ENCODE results near the gene NFKBIE. TPM values are rescaled to one million over a fixed set of nuclear protein-coding genes. Genes with fewer than 3 reads are reported as not detected.

The NFKBIE gene
- total and polyA plus RNA-seq, 2 of the 13 experiments (the other 11 are each of a cell fraction or from before 2014, with no cell fraction given): 6.7 to 14.5 TPM

GRCh38 chr6:44224965-44225305 is 40.4 kb downstream of the NFKBIE start (continued):
- TF ChIP-seq, protein P1, sequence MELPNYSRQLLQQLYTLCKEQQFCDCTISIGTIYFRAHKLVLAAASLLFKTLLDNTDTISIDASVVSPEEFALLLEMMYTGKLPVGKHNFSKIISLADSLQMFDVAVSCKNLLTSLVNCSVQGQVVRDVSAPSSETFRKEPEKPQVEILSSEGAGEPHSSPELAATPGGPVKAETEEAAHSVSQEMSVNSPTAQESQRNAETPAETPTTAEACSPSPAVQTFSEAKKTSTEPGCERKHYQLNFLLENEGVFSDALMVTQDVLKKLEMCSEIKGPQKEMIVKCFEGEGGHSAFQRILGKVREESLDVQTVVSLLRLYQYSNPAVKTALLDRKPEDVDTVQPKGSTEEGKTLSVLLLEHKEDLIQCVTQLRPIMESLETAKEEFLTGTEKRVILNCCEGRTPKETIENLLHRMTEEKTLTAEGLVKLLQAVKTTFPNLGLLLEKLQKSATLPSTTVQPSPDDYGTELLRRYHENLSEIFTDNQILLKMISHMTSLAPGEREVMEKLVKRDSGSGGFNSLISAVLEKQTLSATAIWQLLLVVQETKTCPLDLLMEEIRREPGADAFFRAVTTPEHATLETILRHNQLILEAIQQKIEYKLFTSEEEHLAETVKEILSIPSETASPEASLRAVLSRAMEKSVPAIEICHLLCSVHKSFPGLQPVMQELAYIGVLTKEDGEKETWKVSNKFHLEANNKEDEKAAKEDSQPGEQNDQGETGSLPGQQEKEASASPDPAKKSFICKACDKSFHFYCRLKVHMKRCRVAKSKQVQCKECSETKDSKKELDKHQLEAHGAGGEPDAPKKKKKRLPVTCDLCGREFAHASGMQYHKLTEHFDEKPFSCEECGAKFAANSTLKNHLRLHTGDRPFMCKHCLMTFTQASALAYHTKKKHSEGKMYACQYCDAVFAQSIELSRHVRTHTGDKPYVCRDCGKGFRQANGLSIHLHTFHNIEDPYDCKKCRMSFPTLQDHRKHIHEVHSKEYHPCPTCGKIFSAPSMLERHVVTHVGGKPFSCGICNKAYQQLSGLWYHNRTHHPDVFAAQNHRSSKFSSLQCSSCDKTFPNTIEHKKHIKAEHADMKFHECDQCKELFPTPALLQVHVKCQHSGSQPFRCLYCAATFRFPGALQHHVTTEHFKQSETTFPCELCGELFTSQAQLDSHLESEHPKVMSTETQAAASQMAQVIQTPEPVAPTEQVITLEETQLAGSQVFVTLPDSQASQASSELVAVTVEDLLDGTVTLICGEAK (IDR thresholded peaks at IDR 0.05): no peak
- TF ChIP-seq, protein P1 (CRISPR knock-in tag; IDR thresholded peaks at IDR 0.05): 0 out of 2 replicates have a peak, but pooled peaks have one; percentile 42
- TF ChIP-seq FOXK2 (IDR thresholded peaks at IDR 0.05) (no peak), MXD4 (CRISPR knock-in tag; IDR thresholded peaks at IDR 0.05) (no peak), FOSL2 (CRISPR knock-in tag; IDR thresholded peaks at IDR 0.05) (no peak)

Measured in HepG2 (cell line).